WTC11 (cell line): ENCODE measurements around the gene FKBP1C.

Experiments
- CTCF ChIP-seq: fragments of 200-600 bp; IDR thresholded peaks from 2 replicates; pipeline ENCODE4 v1.8.0; 2022; ENCODE audit warnings: antibody characterized with exemption
- FOXK1 ChIP-seq: sonication (generic); formaldehyde crosslinking; IDR thresholded peaks from 2 replicates; pipeline ENCODE4 v1.8.0; 2022; ENCODE audit warnings: mild to moderate bottlenecking, moderate library complexity, missing genetic modification reagents
- ZNF232 ChIP-seq: sonication (generic); formaldehyde crosslinking; IDR thresholded peaks from 2 replicates; pipeline ENCODE4 v1.8.0; 2022; ENCODE audit warnings: mild to moderate bottlenecking, missing genetic modification reagents
- TF ChIP-seq, protein P1 (sequence below): fragments of 250-450 bp; sonication (Bioruptor Pico); IDR thresholded peaks from 2 replicates; pipeline ENCODE4 v1.9.0; 2021; ENCODE audit warnings: mild to moderate bottlenecking
- TF ChIP-seq, protein P2 (sequence below): fragments of 250-450 bp; sonication (Bioruptor Pico); IDR thresholded peaks from 2 replicates; pipeline ENCODE4 v1.9.0; 2021; ENCODE audit warnings: mild to moderate bottlenecking

DNA sequence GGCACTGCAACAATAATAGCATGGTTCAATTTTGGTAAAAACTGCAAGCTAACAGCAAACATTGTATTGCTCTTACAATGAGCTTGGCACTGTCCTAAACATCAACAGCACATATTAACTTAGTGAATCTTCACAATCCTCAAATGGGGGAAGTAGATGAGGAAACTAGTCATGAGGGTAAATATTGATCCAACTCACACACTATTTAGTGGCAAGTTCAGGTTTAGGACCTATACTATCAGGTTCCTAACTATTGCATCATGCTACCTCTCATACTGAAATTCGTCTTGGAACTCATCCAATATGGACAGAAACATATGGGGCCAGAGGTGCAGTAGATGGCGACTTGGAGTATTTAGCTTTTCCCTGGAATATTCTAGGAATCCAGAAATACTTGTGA, 34.2 kb downstream of the FKBP1C start:
- TF ChIP-seq CTCF (no peak), FOXK1 (CRISPR knock-in tag) (no peak), ZNF232 (CRISPR knock-in tag) (no peak)
- TF ChIP-seq, protein P1, sequence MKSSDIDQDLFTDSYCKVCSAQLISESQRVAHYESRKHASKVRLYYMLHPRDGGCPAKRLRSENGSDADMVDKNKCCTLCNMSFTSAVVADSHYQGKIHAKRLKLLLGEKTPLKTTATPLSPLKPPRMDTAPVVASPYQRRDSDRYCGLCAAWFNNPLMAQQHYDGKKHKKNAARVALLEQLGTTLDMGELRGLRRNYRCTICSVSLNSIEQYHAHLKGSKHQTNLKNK (CRISPR knock-in tag) = no peak
- TF ChIP-seq, protein P2, sequence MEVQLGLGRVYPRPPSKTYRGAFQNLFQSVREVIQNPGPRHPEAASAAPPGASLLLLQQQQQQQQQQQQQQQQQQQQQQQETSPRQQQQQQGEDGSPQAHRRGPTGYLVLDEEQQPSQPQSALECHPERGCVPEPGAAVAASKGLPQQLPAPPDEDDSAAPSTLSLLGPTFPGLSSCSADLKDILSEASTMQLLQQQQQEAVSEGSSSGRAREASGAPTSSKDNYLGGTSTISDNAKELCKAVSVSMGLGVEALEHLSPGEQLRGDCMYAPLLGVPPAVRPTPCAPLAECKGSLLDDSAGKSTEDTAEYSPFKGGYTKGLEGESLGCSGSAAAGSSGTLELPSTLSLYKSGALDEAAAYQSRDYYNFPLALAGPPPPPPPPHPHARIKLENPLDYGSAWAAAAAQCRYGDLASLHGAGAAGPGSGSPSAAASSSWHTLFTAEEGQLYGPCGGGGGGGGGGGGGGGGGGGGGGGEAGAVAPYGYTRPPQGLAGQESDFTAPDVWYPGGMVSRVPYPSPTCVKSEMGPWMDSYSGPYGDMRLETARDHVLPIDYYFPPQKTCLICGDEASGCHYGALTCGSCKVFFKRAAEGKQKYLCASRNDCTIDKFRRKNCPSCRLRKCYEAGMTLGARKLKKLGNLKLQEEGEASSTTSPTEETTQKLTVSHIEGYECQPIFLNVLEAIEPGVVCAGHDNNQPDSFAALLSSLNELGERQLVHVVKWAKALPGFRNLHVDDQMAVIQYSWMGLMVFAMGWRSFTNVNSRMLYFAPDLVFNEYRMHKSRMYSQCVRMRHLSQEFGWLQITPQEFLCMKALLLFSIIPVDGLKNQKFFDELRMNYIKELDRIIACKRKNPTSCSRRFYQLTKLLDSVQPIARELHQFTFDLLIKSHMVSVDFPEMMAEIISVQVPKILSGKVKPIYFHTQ (CRISPR knock-in tag) = no peak
